ENCODE results near the gene DHX38. TPM values are rescaled to one million over a fixed set of nuclear protein-coding genes. Genes with fewer than 3 reads are reported as not detected.

Gene DHX38
- total and polyA plus RNA-seq, 2 donors (not counting 3 experiments of a cell fraction or from before 2014, with no cell fraction given): 47.3 to 78.6 TPM

GRCh38 chr16:72044825-72045359 is 48.8 kb upstream of the DHX38 start:
- ChIA-PET POLR2A (no interaction called here), CTCF (no interaction called here)
- no peaks in the 10 kb centered on the region for H3K79me2 ChIP-seq (ENCODE audit: control insufficient read depth, insufficient read depth, low read length)
- H3K9me1 ChIP-seq (replicated peaks; ENCODE audit: control insufficient read depth, extremely low read depth, insufficient read depth, low read length): no peaks in the 10 kb centered on the region
- no peak overlapping the region for H3K27ac ChIP-seq (ENCODE audit: insufficient read depth, low read depth, low read length)
- H3K9ac ChIP-seq (replicated peaks; ENCODE audit: extremely low read depth, insufficient read depth, low read length): no peak overlapping the region
- no peaks in the 10 kb centered on the region for H3K4me1 ChIP-seq (ENCODE audit: control insufficient read depth, extremely low read depth, insufficient read depth, low read length)
- H3K27me3 ChIP-seq (ENCODE audit: control insufficient read depth in 2 of 2, insufficient read depth in 2 of 2, low read length in 2 of 2): no peaks in the 10 kb centered on the region
- intact Hi-C loops (cut with micrococcal nuclease) (no loop called here), dilution Hi-C loops (cut with MboI; ENCODE audit: extremely low pct_ligation_motif_present, low sequenced_read_pairs) (no loop called here)
- H4K20me1 ChIP-seq (replicated peaks; ENCODE audit: control insufficient read depth, extremely low read depth, insufficient read depth, low read length): no peaks in the 10 kb centered on the region
- no peak overlapping the region for H3K4me2 ChIP-seq (ENCODE audit: insufficient read depth, low read length)
- FAIRE-seq: no peak
- no peaks in the 10 kb centered on the region for H3K36me3 ChIP-seq (ENCODE audit: control insufficient read depth in 2 of 2, extremely low read depth in 1 of 2, insufficient read depth in 2 of 2, low read length in 2 of 2)
- BruUV-seq (replicated peaks): no TSS peak
- no peaks in the 10 kb centered on the region for H3K9me3 ChIP-seq (replicated peaks; ENCODE audit: control insufficient read depth, insufficient read depth, low read length)
- no peak overlapping the region for H2AFZ ChIP-seq (ENCODE audit: low read depth, low read length)
- DNase-seq (ENCODE audit: low read depth, low spot score): no peak
- TF ChIP-seq MAX (IDR thresholded peaks at IDR 0.05; ENCODE audit: insufficient read depth, insufficient read length) (no peak), MYC (IDR thresholded peaks at IDR 0.05; ENCODE audit: low read depth, low read length) (no peak), FOS (IDR thresholded peaks at IDR 0.05; ENCODE audit: borderline replicate concordance, insufficient read depth, low read length) (no peak), GATA2 (IDR thresholded peaks at IDR 0.05; ENCODE audit: insufficient read depth, insufficient read length, low read depth, low read length) (no peak)
- H3K4me3 ChIP-seq (replicated peaks in 1 of 3; ENCODE audit: insufficient read depth in 1 of 3, low read depth in 1 of 3, low read length in 3 of 3): no peak overlapping the region

GRCh38 chr16:72049110-72049509 is 44.5 kb upstream of the DHX38 start:
- dilution Hi-C loops (cut with MboI; ENCODE audit: extremely low pct_ligation_motif_present, low sequenced_read_pairs): no loop called here
- FAIRE-seq (no peak), DNase-seq (ENCODE audit: low read depth, low spot score) (no peak)
- no peak overlapping the region for H3K4me2 ChIP-seq (ENCODE audit: insufficient read depth, low read length)
- no peak overlapping the region for H3K9ac ChIP-seq (replicated peaks; ENCODE audit: extremely low read depth, insufficient read depth, low read length)
- H3K27ac ChIP-seq (ENCODE audit: insufficient read depth, low read depth, low read length): no peak overlapping the region
- TF ChIP-seq GATA2 (IDR thresholded peaks at IDR 0.05; ENCODE audit: insufficient read depth, insufficient read length, low read depth, low read length) (no peak), EZH2 (IDR thresholded peaks at IDR 0.05; ENCODE audit: borderline replicate concordance, low read depth, low read length, severe bottlenecking) (no peak), MYC (IDR thresholded peaks at IDR 0.05; ENCODE audit: low read depth, low read length) (no peak), MAX (IDR thresholded peaks at IDR 0.05; ENCODE audit: insufficient read depth, insufficient read length) (no peak), POLR2A (IDR thresholded peaks at IDR 0.05; ENCODE audit: low read depth, low read length) (no peak)
- H3K9me3 ChIP-seq (replicated peaks; ENCODE audit: control insufficient read depth, insufficient read depth, low read length): no peaks in the 10 kb centered on the region
- H4K20me1 ChIP-seq (replicated peaks; ENCODE audit: control insufficient read depth, extremely low read depth, insufficient read depth, low read length): no peaks in the 10 kb centered on the region
- intact Hi-C loops (cut with micrococcal nuclease): no loop called here
- H3K4me3 ChIP-seq (replicated peaks in 1 of 3; ENCODE audit: insufficient read depth in 1 of 3, low read depth in 1 of 3, low read length in 3 of 3): no peak overlapping the region
- no peaks in the 10 kb centered on the region for H3K36me3 ChIP-seq (ENCODE audit: control insufficient read depth in 2 of 2, extremely low read depth in 1 of 2, insufficient read depth in 2 of 2, low read length in 2 of 2)
- ChIA-PET CTCF (no interaction called here), POLR2A (no interaction called here)
- BruUV-seq (replicated peaks): no TSS peak
- H3K27me3 ChIP-seq (ENCODE audit: control insufficient read depth in 2 of 2, insufficient read depth in 2 of 2, low read length in 2 of 2): no peaks in the 10 kb centered on the region
- H2AFZ ChIP-seq (ENCODE audit: low read depth, low read length): no peak overlapping the region
- no peaks in the 10 kb centered on the region for H3K4me1 ChIP-seq (ENCODE audit: control insufficient read depth, extremely low read depth, insufficient read depth, low read length)
- H3K79me2 ChIP-seq (ENCODE audit: control insufficient read depth, insufficient read depth, low read length): no peaks in the 10 kb centered on the region
- H3K9me1 ChIP-seq (replicated peaks; ENCODE audit: control insufficient read depth, extremely low read depth, insufficient read depth, low read length): no peaks in the 10 kb centered on the region
